GM12865 (cell line): ENCODE data around the gene MS4A7.

ENCODE experiments used
- DNase-seq: peaks from one replicate; pipeline ENCODE4 v3.0.0; 2010; ENCODE audit warnings: low read depth
- H3K4me3 ChIP-seq: 2 replicates; pipeline ENCODE4 v1.5.1; 2011; ENCODE audit warnings: mild to moderate bottlenecking, low read depth, low read length, control low read depth
- CTCF ChIP-seq: IDR thresholded peaks from 2 replicates; pipeline ENCODE4 v1.5.1; 2011; ENCODE audit warnings: low read length, control low read depth, low read depth, inconsistent platforms; ENCODE audit not compliant: insufficient read depth; ENCODE audit errors: missing control alignments

Gene MS4A7

GRCh38 chr11:60433401-60433800, 55.1 kb downstream of the MS4A7 start:
- no peak for DNase-seq
- no peak overlapping the region for H3K4me3 ChIP-seq
- TF ChIP-seq CTCF: no peak
